PFSK-1 (cell line): ENCODE measurements around the gene GIMD1.

Source experiments
- FOXP2 ChIP-seq: optimal IDR thresholded peaks from 2 replicates; pipeline ENCODE3; 2011; ENCODE audit warnings: borderline replicate concordance, control low read depth, inconsistent platforms; ENCODE audit not compliant: insufficient read depth; ENCODE audit errors: extremely low read length, extremely low read depth
- POLR2AphosphoS5 ChIP-seq: IDR thresholded peaks from 2 replicates; pipeline ENCODE4 v1.6.1; 2012; ENCODE audit warnings: low read depth, mild to moderate bottlenecking, control low read depth, low read length, moderate library complexity
- SIN3A ChIP-seq: IDR thresholded peaks from 2 replicates; pipeline ENCODE4 v1.6.1; 2012; ENCODE audit warnings: mild to moderate bottlenecking, low read length, moderate library complexity, borderline replicate concordance; ENCODE audit not compliant: insufficient read depth
- TAF1 ChIP-seq: IDR thresholded peaks from 2 replicates; pipeline ENCODE4 v1.6.1; 2012; ENCODE audit warnings: low read length, control low read depth, borderline replicate concordance; ENCODE audit not compliant: insufficient read depth
- TF ChIP-seq, protein P1 (sequence below), 2 experiments: IDR thresholded peaks; 2 replicates each; pipeline versions ENCODE4 v1.6.1 to v1.8.0; 2011 to 2012; ENCODE audit warnings: low read depth in 2 of 2, low read length in 2 of 2, control low read depth in 1 of 2, inconsistent platforms in 1 of 2, mild to moderate bottlenecking in 1 of 2, moderate library complexity in 1 of 2; ENCODE audit not compliant: insufficient read depth in 1 of 2

GIMD1 gene

DNA sequence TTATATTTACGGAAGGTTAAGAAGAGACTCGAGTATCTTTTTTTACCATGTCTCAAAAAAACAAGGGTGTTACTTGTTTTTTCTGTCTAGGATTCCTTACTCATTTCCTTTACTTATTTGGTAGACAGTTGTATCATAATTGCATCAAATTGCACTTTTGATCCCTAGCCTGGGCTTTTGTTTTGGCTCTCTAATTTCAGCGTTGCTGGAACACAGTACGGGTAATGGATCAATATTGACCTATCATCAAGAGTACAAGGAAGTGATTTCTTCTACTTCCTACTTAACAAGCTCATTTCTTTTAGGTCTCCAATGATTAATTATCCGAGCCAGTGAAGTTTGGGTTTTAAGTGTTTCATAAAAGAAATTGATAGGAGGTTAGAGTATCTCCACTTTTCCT is 35.4 kb downstream of the GIMD1 start:
- TF ChIP-seq TAF1 (no peak), POLR2AphosphoS5 (no peak), SIN3A (no peak), FOXP2 (no peak)
- TF ChIP-seq, protein P1, sequence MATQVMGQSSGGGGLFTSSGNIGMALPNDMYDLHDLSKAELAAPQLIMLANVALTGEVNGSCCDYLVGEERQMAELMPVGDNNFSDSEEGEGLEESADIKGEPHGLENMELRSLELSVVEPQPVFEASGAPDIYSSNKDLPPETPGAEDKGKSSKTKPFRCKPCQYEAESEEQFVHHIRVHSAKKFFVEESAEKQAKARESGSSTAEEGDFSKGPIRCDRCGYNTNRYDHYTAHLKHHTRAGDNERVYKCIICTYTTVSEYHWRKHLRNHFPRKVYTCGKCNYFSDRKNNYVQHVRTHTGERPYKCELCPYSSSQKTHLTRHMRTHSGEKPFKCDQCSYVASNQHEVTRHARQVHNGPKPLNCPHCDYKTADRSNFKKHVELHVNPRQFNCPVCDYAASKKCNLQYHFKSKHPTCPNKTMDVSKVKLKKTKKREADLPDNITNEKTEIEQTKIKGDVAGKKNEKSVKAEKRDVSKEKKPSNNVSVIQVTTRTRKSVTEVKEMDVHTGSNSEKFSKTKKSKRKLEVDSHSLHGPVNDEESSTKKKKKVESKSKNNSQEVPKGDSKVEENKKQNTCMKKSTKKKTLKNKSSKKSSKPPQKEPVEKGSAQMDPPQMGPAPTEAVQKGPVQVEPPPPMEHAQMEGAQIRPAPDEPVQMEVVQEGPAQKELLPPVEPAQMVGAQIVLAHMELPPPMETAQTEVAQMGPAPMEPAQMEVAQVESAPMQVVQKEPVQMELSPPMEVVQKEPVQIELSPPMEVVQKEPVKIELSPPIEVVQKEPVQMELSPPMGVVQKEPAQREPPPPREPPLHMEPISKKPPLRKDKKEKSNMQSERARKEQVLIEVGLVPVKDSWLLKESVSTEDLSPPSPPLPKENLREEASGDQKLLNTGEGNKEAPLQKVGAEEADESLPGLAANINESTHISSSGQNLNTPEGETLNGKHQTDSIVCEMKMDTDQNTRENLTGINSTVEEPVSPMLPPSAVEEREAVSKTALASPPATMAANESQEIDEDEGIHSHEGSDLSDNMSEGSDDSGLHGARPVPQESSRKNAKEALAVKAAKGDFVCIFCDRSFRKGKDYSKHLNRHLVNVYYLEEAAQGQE (IDR thresholded peaks at IDR 0.05; ENCODE audit: insufficient read depth in 1 of 2, low read depth in 2 of 2, low read length in 2 of 2) = no peak

DNA sequence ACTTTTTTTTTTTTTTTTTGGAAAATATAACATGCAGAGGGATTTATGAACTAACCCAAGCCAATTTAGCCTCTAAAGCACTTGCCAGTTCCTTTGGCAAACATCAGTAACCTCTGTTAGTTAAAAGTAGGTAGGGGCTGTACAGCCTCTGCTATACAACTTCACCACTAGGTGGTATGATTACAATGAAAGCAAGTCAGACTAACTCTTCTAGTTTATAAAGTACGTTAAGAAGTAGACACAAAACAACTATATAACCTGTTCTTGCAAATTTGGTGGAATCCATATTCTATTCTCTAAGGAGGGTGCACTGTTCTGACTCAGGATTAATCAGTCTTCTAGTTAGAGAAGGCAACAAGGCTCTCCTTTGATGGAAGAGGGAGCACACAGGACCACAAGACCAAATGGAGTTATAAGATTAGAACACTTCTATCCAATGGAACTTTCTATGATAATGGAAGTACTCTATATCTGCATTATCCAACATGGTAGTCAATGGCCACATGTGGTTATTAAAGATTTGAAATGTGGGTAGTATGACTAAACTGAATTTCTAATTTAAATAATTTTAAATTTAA is 39.4 kb downstream of the GIMD1 start:
- TF ChIP-seq TAF1 = no peak
- TF ChIP-seq, protein P1 (IDR thresholded peaks at IDR 0.05; ENCODE audit: insufficient read depth in 1 of 2, low read depth in 2 of 2, low read length in 2 of 2) = no peak

DNA sequence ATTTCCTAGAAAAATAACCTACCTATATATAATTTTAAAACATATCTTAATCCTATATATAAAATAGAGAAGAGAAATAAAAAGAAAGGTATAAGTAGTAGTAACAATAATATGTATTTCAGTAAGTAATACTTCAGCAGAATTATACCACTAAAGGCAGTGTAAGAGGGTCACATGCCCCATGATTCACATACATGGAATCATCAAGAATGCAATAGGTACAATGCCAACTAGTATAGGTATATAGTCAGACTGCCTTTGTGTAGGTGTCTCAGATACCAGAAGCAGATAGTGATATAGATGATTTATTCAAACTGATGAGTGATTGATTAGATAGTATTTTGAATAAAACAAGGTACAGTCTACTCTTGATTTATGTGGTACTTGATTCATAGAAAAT is 42.8 kb downstream of the GIMD1 start:
- TF ChIP-seq, protein P1 (IDR thresholded peaks at IDR 0.05; ENCODE audit: insufficient read depth in 1 of 2, low read depth in 2 of 2, low read length in 2 of 2) = no peak
- TF ChIP-seq TAF1 (no peak), SIN3A (no peak), POLR2AphosphoS5 (no peak), FOXP2 (no peak)

GRCh38 chr4:106323119-106323518 is 45.5 kb downstream of the GIMD1 start:
- TF ChIP-seq, protein P1 (IDR thresholded peaks at IDR 0.05; ENCODE audit: insufficient read depth in 1 of 2, low read depth in 2 of 2, low read length in 2 of 2) = no peak
- no peak for TF ChIP-seq FOXP2
- no peak for TF ChIP-seq POLR2AphosphoS5
- no peak for TF ChIP-seq SIN3A
- TF ChIP-seq TAF1 = no peak

DNA sequence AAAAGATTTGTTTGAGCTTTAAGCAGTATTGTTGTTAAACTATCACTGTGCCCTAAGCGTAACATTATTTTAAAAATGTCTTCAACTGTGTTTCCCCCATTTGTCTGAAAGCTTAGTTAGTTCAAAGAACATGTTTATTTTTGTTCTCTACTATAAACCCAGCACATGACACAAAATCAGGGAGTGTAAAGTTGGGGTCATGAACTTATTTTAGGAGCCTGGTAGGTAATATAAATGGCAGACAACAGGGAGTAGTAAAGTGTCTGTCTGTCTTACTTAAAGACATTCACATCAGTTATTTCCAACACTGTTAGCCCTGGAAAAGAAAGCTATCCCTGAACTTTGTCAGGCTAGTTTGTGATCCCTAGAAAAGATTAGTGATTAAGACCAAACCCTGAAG is 48.3 kb downstream of the GIMD1 start:
- no peak for TF ChIP-seq SIN3A
- TF ChIP-seq FOXP2 = no peak
- TF ChIP-seq, protein P1 (IDR thresholded peaks at IDR 0.05; ENCODE audit: insufficient read depth in 1 of 2, low read depth in 2 of 2, low read length in 2 of 2) = no peak
- no peak for TF ChIP-seq TAF1
- no peak for TF ChIP-seq POLR2AphosphoS5
